Esophagus muscularis mucosa (tissue), 4 donors: ENCODE measurements around the gene ITGB5. TPM values are rescaled to one million over a fixed set of nuclear protein-coding genes. Genes with fewer than 3 reads are reported as not detected.

ENCODE experiments used
- DNase-seq: peaks from one replicate; pipeline ENCODE4 v3.0.0-alpha.2; 2017; ENCODE audit errors: extremely low spot score
- H3K27ac ChIP-seq, 4 donors: fragments of 200-600 bp; sonication (generic); replicated peaks in 1 of 4; 1 replicate in 3 of 4; 2 replicates in 1 of 4; pipeline ENCODE4 v1.5.1; 2016 to 2019; ENCODE audit warnings: mild to moderate bottlenecking in 1 of 4
- H3K27me3 ChIP-seq, 4 donors: fragments of 200-600 bp; sonication (generic); one replicate each; pipeline versions ENCODE4 v1.5.1 to v1.6.0; 2016 to 2019
- H3K36me3 ChIP-seq, 4 donors: fragments of 200-600 bp; sonication (generic); one replicate each; pipeline ENCODE4 v1.5.1; 2016 to 2019
- H3K4me1 ChIP-seq, 4 donors: fragments of 200-600 bp; sonication (generic); one replicate each; pipeline ENCODE4 v1.5.1; 2016 to 2019
- H3K4me3 ChIP-seq, 4 donors: fragments of 200-600 bp; sonication (generic); 1 replicate in 2 of 4; 2 replicates in 2 of 4; pipeline ENCODE4 v1.5.1; 2016 to 2019; ENCODE audit warnings: mild to moderate bottlenecking in 4 of 4, moderate library complexity in 1 of 4
- H3K9me3 ChIP-seq, 4 donors: fragments of 200-600 bp; sonication (generic); 1 replicate in 3 of 4; 2 replicates in 1 of 4; pipeline ENCODE4 v1.5.1; 2016 to 2019
- CTCF ChIP-seq, 3 experiments: fragments of 200-600 bp in 2 of 3; fragments of 450-650 bp in 1 of 3; sonication (generic) in 2 of 3; IDR thresholded peaks; one replicate each; pipeline ENCODE4 v1.5.1; 2017 to 2019; ENCODE audit warnings: antibody characterized with exemption in 3 of 3, mild to moderate bottlenecking in 2 of 3, moderate library complexity in 1 of 3
- EP300 ChIP-seq: sonication (generic); formaldehyde crosslinking; IDR thresholded peaks from one replicate; pipeline ENCODE4 v1.6.1; 2017; ENCODE audit warnings: antibody characterized with exemption
- POLR2A ChIP-seq: fragments of 450-650 bp; IDR thresholded peaks from one replicate; pipeline ENCODE4 v1.6.1; 2017; ENCODE audit warnings: antibody characterized with exemption, moderate library complexity, mild to moderate bottlenecking, low read depth
- POLR2AphosphoS5 ChIP-seq, 2 donors: sonication (generic); formaldehyde crosslinking; IDR thresholded peaks; one replicate each; pipeline ENCODE4 v1.6.1; 2017; ENCODE audit warnings: antibody characterized with exemption in 2 of 2
- WGBS: methylation state at CpG from one replicate; pipeline ENCODE4 v1.1.5; 2018; 5-methylcytosine and 5-hydroxymethylcytosine counted together
- intact Hi-C: fragments of 100-400 bp; cut with DNase I; formaldehyde crosslinking; loops from one replicate; pipeline ENCODE4 v1.15.1; 2023
- total RNA-seq, 4 donors: library from RNA; depleted of rRNA; stranded (reverse); fragments of >200 nt; gene quantifications; one replicate each; pipeline versions ENCODE4 v1.1.0 to v1.2.1, GENCODE V29; 2016

Gene ITGB5
- total RNA-seq, 4 donors from 2014 or later = 114 to 284 (median 188) TPM

GRCh38 chr3:124928333-124929202 is 41.4 kb upstream of the ITGB5 start:
- Histone ChIP-seq H3K9me3 (no peaks in the 10 kb centered on the region), H3K36me3 (no peaks in the 10 kb centered on the region), H3K27me3 (no peaks in the 10 kb centered on the region), H3K4me1 (peaks cover 0 to 13% (median 2%) of the 10 kb centered on the region in 4 donors), H3K27ac (no peak overlapping the region), H3K4me3 (no peak overlapping the region)
- no peak for TF ChIP-seq POLR2AphosphoS5 (IDR thresholded peaks at IDR 0.05)
- peak; percentile 69 to 74 (median 71) for TF ChIP-seq CTCF (IDR thresholded peaks at IDR 0.05)
- 32% methylated on average over 4 of the region's 4 CpGs for WGBS
- intact Hi-C loops = loop anchor here (5.0 to 10.0 kb wide), 2 partner anchors 509 to 656 kb away; no protein-coding TSS in a partner anchor
- DNase-seq = no peak

- DNase-seq = no peak
- TF ChIP-seq CTCF (IDR thresholded peaks at IDR 0.05) (no peak), EP300 (no peak), POLR2AphosphoS5 (IDR thresholded peaks at IDR 0.05) (no peak)
- no peak overlapping the region for H3K27ac ChIP-seq
- intact Hi-C loops = loop anchor here (5.0 to 10.0 kb wide), 2 partner anchors 510 to 657 kb away; no protein-coding TSS in a partner anchor
- WGBS = 93% methylated on average over 2 of the region's 2 CpGs
- H3K36me3 ChIP-seq = no peaks in the 10 kb centered on the region
- no peak overlapping the region for H3K4me3 ChIP-seq
- peaks cover 0 to 13% (median 2%) of the 10 kb centered on the region in 4 donors for H3K4me1 ChIP-seq
- no peaks in the 10 kb centered on the region for H3K9me3 ChIP-seq
- H3K27me3 ChIP-seq = no peaks in the 10 kb centered on the region
Measured at GRCh38 chr3:124927574-124928045, 40.4 kb upstream of the ITGB5 start.

- no peaks in the 10 kb centered on the region for H3K27me3 ChIP-seq
- H3K4me1 ChIP-seq = peaks cover 0 to 13% (median 2%) of the 10 kb centered on the region in 4 donors
- intact Hi-C loops = loop anchor here (5.0 to 10.0 kb wide), 2 partner anchors 511 to 658 kb away; no protein-coding TSS in a partner anchor
- no peaks in the 10 kb centered on the region for H3K36me3 ChIP-seq
- DNase-seq = no peak
- 96% methylated on average over 2 of the region's 4 CpGs for WGBS
- no peak overlapping the region for H3K4me3 ChIP-seq
- no peaks in the 10 kb centered on the region for H3K9me3 ChIP-seq
- TF ChIP-seq CTCF (IDR thresholded peaks at IDR 0.05) (no peak), POLR2AphosphoS5 (IDR thresholded peaks at IDR 0.05) (no peak), EP300 (no peak)
- no peak overlapping the region for H3K27ac ChIP-seq
Measured at GRCh38 chr3:124926426-124927101, 39.4 kb upstream of the ITGB5 start.

- H3K27me3 ChIP-seq = no peaks in the 10 kb centered on the region
- no peak overlapping the region for H3K27ac ChIP-seq
- H3K36me3 ChIP-seq = no peaks in the 10 kb centered on the region
- no peak overlapping the region for H3K4me3 ChIP-seq
- no peaks in the 10 kb centered on the region for H3K9me3 ChIP-seq
- WGBS = 79% methylated on average over 2 of the region's 2 CpGs
- no peak for DNase-seq
- intact Hi-C loops = loop anchor here (5.0 to 10.0 kb wide), 2 partner anchors 513 to 660 kb away; no protein-coding TSS in a partner anchor
- TF ChIP-seq POLR2A = no peak
- no peak for TF ChIP-seq CTCF (IDR thresholded peaks at IDR 0.05)
- no peak for TF ChIP-seq POLR2AphosphoS5 (IDR thresholded peaks at IDR 0.05)
- peaks cover 0 to 6% (median under 1%) of the 10 kb centered on the region in 4 donors for H3K4me1 ChIP-seq
Measured at GRCh38 chr3:124924741-124925140, 37.6 kb upstream of the ITGB5 start.
